ENCODE data around the gene AGBL1.

DNA sequence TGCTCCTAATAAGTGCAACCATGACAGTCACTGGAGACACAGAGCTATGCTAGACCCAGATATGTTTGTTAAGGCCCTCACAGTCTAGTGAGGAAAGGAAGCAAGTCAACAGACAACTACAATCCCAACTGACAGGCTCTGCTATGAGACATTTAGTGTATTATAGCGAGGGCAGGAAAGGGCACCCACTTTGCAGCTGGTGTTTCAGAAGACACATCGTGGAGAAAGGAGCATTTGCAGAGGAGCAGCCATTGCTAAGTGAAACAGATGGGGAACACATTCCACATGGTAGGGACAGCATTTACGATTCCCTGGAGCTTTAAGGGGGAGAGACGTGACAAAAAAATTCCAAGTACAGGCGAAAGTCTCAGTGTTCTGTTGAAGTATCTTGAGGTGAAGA, 685.6 kb downstream of the AGBL1 start:
- TF ChIP-seq, protein P1, sequence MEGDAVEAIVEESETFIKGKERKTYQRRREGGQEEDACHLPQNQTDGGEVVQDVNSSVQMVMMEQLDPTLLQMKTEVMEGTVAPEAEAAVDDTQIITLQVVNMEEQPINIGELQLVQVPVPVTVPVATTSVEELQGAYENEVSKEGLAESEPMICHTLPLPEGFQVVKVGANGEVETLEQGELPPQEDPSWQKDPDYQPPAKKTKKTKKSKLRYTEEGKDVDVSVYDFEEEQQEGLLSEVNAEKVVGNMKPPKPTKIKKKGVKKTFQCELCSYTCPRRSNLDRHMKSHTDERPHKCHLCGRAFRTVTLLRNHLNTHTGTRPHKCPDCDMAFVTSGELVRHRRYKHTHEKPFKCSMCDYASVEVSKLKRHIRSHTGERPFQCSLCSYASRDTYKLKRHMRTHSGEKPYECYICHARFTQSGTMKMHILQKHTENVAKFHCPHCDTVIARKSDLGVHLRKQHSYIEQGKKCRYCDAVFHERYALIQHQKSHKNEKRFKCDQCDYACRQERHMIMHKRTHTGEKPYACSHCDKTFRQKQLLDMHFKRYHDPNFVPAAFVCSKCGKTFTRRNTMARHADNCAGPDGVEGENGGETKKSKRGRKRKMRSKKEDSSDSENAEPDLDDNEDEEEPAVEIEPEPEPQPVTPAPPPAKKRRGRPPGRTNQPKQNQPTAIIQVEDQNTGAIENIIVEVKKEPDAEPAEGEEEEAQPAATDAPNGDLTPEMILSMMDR (IDR thresholded peaks at IDR 0.05), result no peak
- TF ChIP-seq POLR2A (IDR thresholded peaks at IDR 0.05), result no peak

Data from Peyer's patch (tissue), 4 donors.